Measurements from ENCODE around the gene CFAP20. TPM values are rescaled to one million over a fixed set of nuclear protein-coding genes. Genes with fewer than 3 reads are reported as not detected.

CFAP20 gene
- total RNA-seq, 1 experiment from 2014 or later: 36.9 TPM

- Mint-ChIP-seq H3K4me1 (ENCODE audit: insufficient read depth, unreplicated experiment) (peaks cover 5% of the 10 kb centered on the region), H3K36me3 (ENCODE audit: insufficient read depth, unreplicated experiment) (no peaks in the 10 kb centered on the region), H3K27ac (ENCODE audit: low read depth, unreplicated experiment) (no peak overlapping the region), H3K27me3 (ENCODE audit: insufficient read depth, unreplicated experiment) (peaks cover 34% of the 10 kb centered on the region), H3K9me3 (ENCODE audit: unreplicated experiment) (no peaks in the 10 kb centered on the region), H3K4me3 (ENCODE audit: unreplicated experiment) (no peak overlapping the region)
- intact Hi-C loops (cut with micrococcal nuclease): no loop called here
- ChIA-PET CTCF (no interaction called here), POLR2A (interaction anchor here (2.0 to 2.2 kb wide), 2 partner anchors 8 to 19 kb away, joined by 4 to 6 read pairs; partner anchors contain the start of gene CFAP20)
- TF ChIP-seq, protein P1, sequence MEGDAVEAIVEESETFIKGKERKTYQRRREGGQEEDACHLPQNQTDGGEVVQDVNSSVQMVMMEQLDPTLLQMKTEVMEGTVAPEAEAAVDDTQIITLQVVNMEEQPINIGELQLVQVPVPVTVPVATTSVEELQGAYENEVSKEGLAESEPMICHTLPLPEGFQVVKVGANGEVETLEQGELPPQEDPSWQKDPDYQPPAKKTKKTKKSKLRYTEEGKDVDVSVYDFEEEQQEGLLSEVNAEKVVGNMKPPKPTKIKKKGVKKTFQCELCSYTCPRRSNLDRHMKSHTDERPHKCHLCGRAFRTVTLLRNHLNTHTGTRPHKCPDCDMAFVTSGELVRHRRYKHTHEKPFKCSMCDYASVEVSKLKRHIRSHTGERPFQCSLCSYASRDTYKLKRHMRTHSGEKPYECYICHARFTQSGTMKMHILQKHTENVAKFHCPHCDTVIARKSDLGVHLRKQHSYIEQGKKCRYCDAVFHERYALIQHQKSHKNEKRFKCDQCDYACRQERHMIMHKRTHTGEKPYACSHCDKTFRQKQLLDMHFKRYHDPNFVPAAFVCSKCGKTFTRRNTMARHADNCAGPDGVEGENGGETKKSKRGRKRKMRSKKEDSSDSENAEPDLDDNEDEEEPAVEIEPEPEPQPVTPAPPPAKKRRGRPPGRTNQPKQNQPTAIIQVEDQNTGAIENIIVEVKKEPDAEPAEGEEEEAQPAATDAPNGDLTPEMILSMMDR (IDR thresholded peaks at IDR 0.05; ENCODE audit: unreplicated experiment): no peak
- no TSS peak for BruUV-seq (replicated peaks)
- DNase-seq (ENCODE audit: unreplicated experiment): no peak
Measured at GRCh38 chr16:58148526-58148925, 19.3 kb upstream of the CFAP20 start.

GRCh38 chr16:58148099-58148498 is 18.9 kb upstream of the CFAP20 start:
- ChIA-PET POLR2A (interaction anchor here (2.0 to 2.2 kb wide), 2 partner anchors 9 to 19 kb away, joined by 4 to 6 read pairs; partner anchors contain the start of gene CFAP20), CTCF (no interaction called here)
- H3K27ac Mint-ChIP-seq (ENCODE audit: low read depth, unreplicated experiment): no peak overlapping the region
- H3K9me3 Mint-ChIP-seq (ENCODE audit: unreplicated experiment): no peaks in the 10 kb centered on the region
- H3K36me3 Mint-ChIP-seq (ENCODE audit: insufficient read depth, unreplicated experiment): no peaks in the 10 kb centered on the region
- peaks cover 34% of the 10 kb centered on the region for H3K27me3 Mint-ChIP-seq (ENCODE audit: insufficient read depth, unreplicated experiment)
- H3K4me1 Mint-ChIP-seq (ENCODE audit: insufficient read depth, unreplicated experiment): peaks cover 5% of the 10 kb centered on the region
- intact Hi-C loops (cut with micrococcal nuclease): no loop called here
- BruUV-seq (replicated peaks): no TSS peak
- H3K4me3 Mint-ChIP-seq (ENCODE audit: unreplicated experiment): no peak overlapping the region
- no peak for DNase-seq (ENCODE audit: unreplicated experiment)
- TF ChIP-seq, protein P1 (IDR thresholded peaks at IDR 0.05; ENCODE audit: unreplicated experiment): no peak

- TF ChIP-seq, protein P1 (IDR thresholded peaks at IDR 0.05; ENCODE audit: unreplicated experiment): no peak
- H3K27me3 Mint-ChIP-seq (ENCODE audit: insufficient read depth, unreplicated experiment): peaks cover 3% of the 10 kb centered on the region
- intact Hi-C loops (cut with micrococcal nuclease): no loop called here
- BruUV-seq (replicated peaks): no TSS peak
- no peak overlapping the region for H3K4me3 Mint-ChIP-seq (ENCODE audit: unreplicated experiment)
- peaks cover 8% of the 10 kb centered on the region for H3K9me3 Mint-ChIP-seq (ENCODE audit: unreplicated experiment)
- ChIA-PET POLR2A (interaction anchor here (0.9 kb wide), 1 partner anchor 10 kb away, joined by 5 read pairs; the partner anchor contains the start of gene CFAP20), CTCF (interaction anchor here (0.7 kb wide), 1 partner anchor 22 kb away, joined by 7 read pairs; no protein-coding TSS in a partner anchor)
- no peaks in the 10 kb centered on the region for H3K4me1 Mint-ChIP-seq (ENCODE audit: insufficient read depth, unreplicated experiment)
- H3K36me3 Mint-ChIP-seq (ENCODE audit: insufficient read depth, unreplicated experiment): no peaks in the 10 kb centered on the region
- H3K27ac Mint-ChIP-seq (ENCODE audit: low read depth, unreplicated experiment): no peak overlapping the region
- DNase-seq (ENCODE audit: unreplicated experiment): no peak
Measured at GRCh38 chr16:58138852-58139251, 9.7 kb upstream of the CFAP20 start.

DNA sequence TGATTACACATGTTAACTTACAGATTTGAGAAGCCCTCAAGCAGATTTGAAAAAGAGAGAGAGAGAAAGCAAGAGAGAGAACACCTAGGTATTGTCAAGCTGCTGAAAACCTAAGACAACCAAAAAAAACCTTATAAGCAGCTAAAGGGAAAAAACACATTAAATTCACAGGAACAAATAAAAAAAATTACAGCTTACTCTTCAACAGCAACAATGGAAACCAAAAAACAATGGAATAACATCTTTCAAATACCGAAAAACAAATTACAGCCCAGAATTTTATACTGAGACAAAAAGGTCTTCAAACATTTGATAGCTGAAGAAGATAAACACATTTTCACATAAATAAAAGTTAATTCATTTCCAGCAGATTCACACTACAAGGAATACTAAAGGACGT is 8.4 kb upstream of the CFAP20 start:
- TF ChIP-seq, protein P1 (IDR thresholded peaks at IDR 0.05; ENCODE audit: unreplicated experiment): no peak
- Mint-ChIP-seq H3K36me3 (ENCODE audit: insufficient read depth, unreplicated experiment) (no peaks in the 10 kb centered on the region), H3K27me3 (ENCODE audit: insufficient read depth, unreplicated experiment) (no peaks in the 10 kb centered on the region), H3K9me3 (ENCODE audit: unreplicated experiment) (peaks cover 8% of the 10 kb centered on the region), H3K4me1 (ENCODE audit: insufficient read depth, unreplicated experiment) (no peaks in the 10 kb centered on the region), H3K27ac (ENCODE audit: low read depth, unreplicated experiment) (no peak overlapping the region), H3K4me3 (ENCODE audit: unreplicated experiment) (no peak overlapping the region)
- intact Hi-C loops (cut with micrococcal nuclease): no loop called here
- CTCF ChIA-PET: no interaction called here
- BruUV-seq (replicated peaks): no TSS peak
- DNase-seq (ENCODE audit: unreplicated experiment): no peak
- POLR2A ChIA-PET: interaction anchor here (0.6 to 1.0 kb wide), 3 partner anchors 8 to 921 kb away, joined by 3 to 4 read pairs (median 4); partner anchors contain the start of gene CFAP20
